GM12865 (cell line): ENCODE results near the gene GPR15LG.

ENCODE experiments used
- DNase-seq: peaks from one replicate; pipeline ENCODE4 v3.0.0; 2010; ENCODE audit warnings: low read depth
- H3K4me3 ChIP-seq: 2 replicates; pipeline ENCODE4 v1.5.1; 2011; ENCODE audit warnings: mild to moderate bottlenecking, low read depth, low read length, control low read depth
- CTCF ChIP-seq: IDR thresholded peaks from 2 replicates; pipeline ENCODE4 v1.5.1; 2011; ENCODE audit warnings: low read length, control low read depth, low read depth, inconsistent platforms; ENCODE audit not compliant: insufficient read depth; ENCODE audit errors: missing control alignments

GPR15LG gene

DNA sequence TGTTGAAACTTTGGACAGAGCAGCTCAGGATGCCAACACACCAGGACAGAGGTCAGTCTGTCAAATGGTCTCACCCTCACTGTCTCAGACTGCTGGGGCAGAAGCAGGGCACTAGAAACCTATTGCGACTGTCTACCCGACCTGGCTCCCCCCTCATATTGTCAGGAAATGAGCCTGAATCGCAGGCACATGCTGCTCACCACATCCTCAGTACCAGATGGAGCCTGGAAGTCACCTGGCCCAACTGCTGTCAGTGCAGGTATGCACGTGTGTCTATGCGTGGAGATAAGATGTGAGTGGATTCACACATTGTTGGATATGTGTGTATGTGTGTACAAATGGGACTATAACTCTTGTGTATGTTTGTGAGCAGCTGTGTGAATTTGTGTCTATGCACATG, 17.5 kb downstream of the GPR15LG start:
- TF ChIP-seq CTCF = no peak
- H3K4me3 ChIP-seq = no peak overlapping the region
- DNase-seq = no peak

DNA sequence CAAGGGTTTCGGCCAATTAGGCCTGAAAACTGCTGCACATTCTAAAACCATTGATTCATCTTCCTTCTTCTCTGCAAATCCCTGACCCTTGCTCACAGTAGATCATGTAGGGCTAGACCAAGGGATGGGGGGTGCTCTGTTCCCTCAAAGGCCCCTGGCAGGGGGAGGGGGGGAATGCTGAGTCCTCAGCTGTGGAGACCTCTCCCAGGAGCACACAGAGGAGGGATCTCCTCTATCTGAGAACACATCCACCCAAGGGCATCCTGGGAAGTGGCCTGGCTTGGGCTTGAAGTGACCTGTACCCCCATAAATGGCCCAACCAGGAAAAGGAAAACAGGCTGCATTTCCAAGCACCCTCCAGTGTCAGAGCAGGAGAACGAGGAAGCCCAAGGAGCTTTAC, 19.7 kb downstream of the GPR15LG start:
- TF ChIP-seq CTCF = no peak

DNA sequence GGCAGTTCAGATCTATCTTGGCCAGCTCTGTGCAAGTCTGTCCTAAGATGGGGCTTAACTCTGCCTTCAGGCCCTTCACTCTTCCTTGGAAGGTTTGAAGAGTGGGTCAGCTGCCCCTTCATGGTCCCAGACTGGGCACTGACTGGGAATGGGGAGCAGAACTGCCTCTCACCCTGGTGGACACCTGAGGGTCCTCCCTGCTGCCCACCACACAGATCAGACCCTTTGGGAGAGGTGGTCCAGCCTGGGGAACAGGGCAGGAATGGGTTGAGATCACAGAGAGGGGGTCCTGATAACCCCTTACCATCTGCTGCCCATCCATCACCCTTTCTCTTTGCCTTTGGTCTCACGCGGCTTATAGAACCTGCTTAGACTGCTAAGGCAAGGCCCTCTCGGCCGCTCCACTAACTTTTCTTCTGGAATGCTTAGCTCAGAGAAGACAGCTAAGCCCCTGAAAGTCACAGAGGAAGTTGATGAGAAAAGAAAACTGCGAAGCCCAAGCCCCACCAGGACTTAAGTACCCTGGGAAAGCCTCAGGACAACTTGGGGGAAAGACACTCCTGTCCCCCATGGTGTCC, 20.3 kb downstream of the GPR15LG start:
- no peak for TF ChIP-seq CTCF
- DNase-seq = no peak

More for the DNA sequence above, 19.7 kb downstream of the GPR15LG start:
- H3K4me3 ChIP-seq = no peak overlapping the region
- DNase-seq = no peak

GRCh38 chr10:84194424-84195043, 20.9 kb downstream of the GPR15LG start, which contains the start of gene CDHR1:
CDHR1 (plus strand) TSS chr10:84194537; CDS start chr10:84194761, 224 bp downstream.
- peak; percentile 70 for DNase-seq
- TF ChIP-seq CTCF = no peak
- peak within 1 kb of the TSS; percentile 61 for H3K4me3 ChIP-seq

More for the DNA sequence above, 20.3 kb downstream of the GPR15LG start:
- peak overlapping the region; percentile 61 for H3K4me3 ChIP-seq

DNA sequence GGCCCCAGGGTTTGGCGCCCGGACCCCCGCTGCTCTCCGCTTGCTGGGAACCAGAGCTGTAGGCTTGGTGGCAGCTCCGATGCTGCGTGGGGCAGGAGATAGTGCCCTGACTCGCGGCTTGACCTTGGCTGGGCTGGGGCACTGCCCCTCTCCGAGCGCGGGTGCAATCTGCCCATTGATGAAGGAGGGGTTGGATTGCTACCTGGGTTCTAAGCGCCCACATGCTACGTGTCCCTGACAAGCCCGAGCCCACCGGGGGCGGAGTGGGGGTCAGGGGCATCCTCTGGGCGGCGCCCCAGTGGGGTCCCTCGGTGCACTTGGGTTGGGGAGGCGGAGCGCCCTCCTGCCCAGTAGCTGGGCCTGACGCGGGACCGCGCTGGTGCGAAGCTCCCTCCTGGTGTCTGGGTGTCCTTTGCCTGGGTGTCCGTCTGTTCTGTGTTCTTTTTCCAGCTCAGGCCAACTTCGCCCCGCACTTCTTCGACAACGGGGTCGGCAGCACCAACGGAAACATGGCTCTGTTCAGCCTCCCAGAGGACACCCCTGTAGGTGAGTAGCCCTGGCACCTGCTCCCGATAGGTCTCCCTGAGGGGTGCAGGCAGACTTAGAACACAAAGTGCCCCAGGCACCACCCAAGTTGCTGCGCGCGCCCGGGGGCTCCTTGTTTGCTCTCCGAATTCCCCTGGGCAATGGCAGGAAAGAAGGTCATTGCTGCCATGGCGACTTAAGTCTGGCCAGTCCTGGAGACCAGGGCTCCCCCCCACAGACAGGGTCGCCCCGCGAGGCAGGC, 21.6 kb downstream of the GPR15LG start:
- DNase-seq = no peak
- no peak for TF ChIP-seq CTCF
- peak overlapping the region; percentile 61 for H3K4me3 ChIP-seq

DNA sequence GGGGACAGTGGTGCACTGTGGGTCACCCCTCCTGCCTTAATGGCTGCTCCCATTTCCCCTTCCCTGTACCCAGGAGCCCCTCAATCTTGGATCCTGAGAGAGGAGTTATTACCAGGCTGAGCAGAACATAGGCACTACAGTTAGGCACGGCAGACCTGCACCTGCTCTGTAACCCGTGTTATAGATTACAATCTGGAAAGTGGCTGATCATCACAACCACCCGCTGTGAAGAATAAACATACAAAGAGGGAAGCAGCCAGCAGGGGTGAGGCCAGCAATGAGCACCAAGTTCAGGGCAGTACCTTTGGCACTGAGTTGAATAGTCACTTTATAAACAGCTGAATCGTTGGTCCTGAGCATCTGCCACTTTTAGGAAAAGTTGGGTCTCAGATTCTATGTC, 22.5 kb downstream of the GPR15LG start:
- no peak overlapping the region for H3K4me3 ChIP-seq
- no peak for DNase-seq
- TF ChIP-seq CTCF = no peak
